HG03378 (cell line): ENCODE data around the gene YAP1.
"Not testable (repeated sequence)": the region's sequence is repeated elsewhere in the genome, so short reads cannot be mapped to it uniquely, and the experiment has no call there.

Experiments used
- ATAC-seq: cut with Tn5 transposase; IDR thresholded peaks from one replicate; pipeline ENCODE4 v1.9.1; 2021; ENCODE audit warnings: mild to moderate bottlenecking, moderate library complexity; ENCODE audit not compliant: unreplicated experiment

Gene YAP1

GRCh38 chr11:102238391-102238821 lies 128.2 kb downstream of the YAP1 start:
- ATAC-seq, result no peak

- no peak for ATAC-seq
Measured at GRCh38 chr11:102239448-102239847, 129.2 kb downstream of the YAP1 start.

- no peak for ATAC-seq
Measured at GRCh38 chr11:102239911-102240310, 129.7 kb downstream of the YAP1 start.

GRCh38 chr11:102240502-102240901 lies 130.3 kb downstream of the YAP1 start:
- ATAC-seq, result peak; percentile 49

GRCh38 chr11:102241026-102241425 lies 130.8 kb downstream of the YAP1 start:
- ATAC-seq, result no peak

GRCh38 chr11:102243399-102243884 lies 133.2 kb downstream of the YAP1 start:
- no peak for ATAC-seq

- no peak for ATAC-seq
Measured at GRCh38 chr11:102244681-102245409, 134.6 kb downstream of the YAP1 start.

GRCh38 chr11:102251423-102251822 lies 141.2 kb downstream of the YAP1 start:
- no peak for ATAC-seq

- ATAC-seq, result no peak
Measured at GRCh38 chr11:102252339-102252891, 142.2 kb downstream of the YAP1 start.

- ATAC-seq, result no peak
Measured at GRCh38 chr11:102253020-102253715, 142.9 kb downstream of the YAP1 start.

- ATAC-seq, result no peak
Measured at GRCh38 chr11:102254047-102254446, 143.8 kb downstream of the YAP1 start.

GRCh38 chr11:102256251-102256650 lies 146.0 kb downstream of the YAP1 start:
- no peak for ATAC-seq

GRCh38 chr11:102260241-102260640 lies 150.0 kb downstream of the YAP1 start:
- no peak for ATAC-seq

GRCh38 chr11:102263379-102264003 lies 153.2 kb downstream of the YAP1 start:
- ATAC-seq, result no peak

GRCh38 chr11:102264704-102265103 lies 154.5 kb downstream of the YAP1 start:
- ATAC-seq, result not testable (repeated sequence)

GRCh38 chr11:102266099-102266498 lies 155.9 kb downstream of the YAP1 start:
- ATAC-seq, result no peak

- ATAC-seq, result no peak
Measured at GRCh38 chr11:102267609-102268008, 157.4 kb downstream of the YAP1 start.

GRCh38 chr11:102268083-102268984 lies 158.1 kb downstream of the YAP1 start:
- peak; percentile 90 for ATAC-seq

GRCh38 chr11:102268985-102269470 lies 158.8 kb downstream of the YAP1 start:
- no peak for ATAC-seq

- ATAC-seq, result no peak
Measured at GRCh38 chr11:102269927-102270326, 159.7 kb downstream of the YAP1 start.
